Breast epithelium (tissue), 3 donors: ENCODE measurements around the gene RBBP8.

Source experiments
- CTCF ChIP-seq, 3 donors: fragments of 450-650 bp; IDR thresholded peaks; one replicate each; pipeline ENCODE4 v1.5.1; 2016 to 2017; ENCODE audit warnings: antibody characterized with exemption in 3 of 3, mild to moderate bottlenecking in 3 of 3, moderate library complexity in 3 of 3
- POLR2A ChIP-seq: fragments of 450-650 bp; IDR thresholded peaks from one replicate; pipeline ENCODE4 v1.6.1; 2016; ENCODE audit warnings: antibody characterized with exemption, mild to moderate bottlenecking, moderate library complexity
- POLR2AphosphoS5 ChIP-seq, 3 donors: sonication (generic); formaldehyde crosslinking; IDR thresholded peaks; one replicate each; pipeline ENCODE4 v1.6.1; 2017; ENCODE audit warnings: antibody characterized with exemption in 3 of 3

DNA sequence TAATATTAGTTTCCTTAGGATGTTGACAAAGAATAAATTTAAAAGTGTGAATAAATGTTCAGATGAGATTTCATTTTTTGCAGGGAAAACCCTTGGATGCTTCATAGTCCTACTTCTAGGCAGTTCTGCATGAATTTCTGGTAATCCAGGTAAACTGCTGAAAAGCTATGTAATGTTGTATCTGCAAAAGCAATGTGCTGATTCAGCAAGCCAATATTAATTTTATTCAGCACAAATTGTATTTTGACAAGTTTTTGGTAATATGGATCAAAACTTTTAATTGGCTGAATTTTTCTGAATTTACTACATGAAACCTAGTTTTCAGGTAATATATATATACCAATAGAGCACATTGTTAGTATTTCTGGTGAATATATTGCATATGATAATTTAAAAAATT is 17.8 kb upstream of the RBBP8 start:
- no peak for TF ChIP-seq POLR2A
- TF ChIP-seq POLR2AphosphoS5 (IDR thresholded peaks at IDR 0.05) = no peak
- TF ChIP-seq CTCF (IDR thresholded peaks at IDR 0.05) = no peak
